HepG2 (cell line): ENCODE measurements around the gene MICAL3. TPM values are rescaled to one million over a fixed set of nuclear protein-coding genes. Genes with fewer than 3 reads are reported as not detected.
A peak's percentile ranks its signal among the peaks of the same experiment; 100 is the strongest.

Source experiments
- CREBL2 ChIP-seq: sonication (generic); formaldehyde crosslinking; IDR thresholded peaks from 2 replicates; pipeline ENCODE4 v1.8.1; 2023; ENCODE audit warnings: missing genetic modification reagents, mild to moderate bottlenecking, borderline replicate concordance
- CTCF ChIP-seq: sonication (generic); formaldehyde crosslinking; IDR thresholded peaks from 2 replicates; pipeline ENCODE4 v1.5.0; 2020; ENCODE audit warnings: mild to moderate bottlenecking, missing genetic modification reagents, moderate library complexity
- DZIP1 ChIP-seq: sonication (generic); formaldehyde crosslinking; IDR thresholded peaks from 2 replicates; pipeline ENCODE4 v1.5.0; 2020; ENCODE audit warnings: mild to moderate bottlenecking, missing genetic modification reagents
- EEA1 ChIP-seq: sonication (generic); formaldehyde crosslinking; IDR thresholded peaks from 2 replicates; pipeline ENCODE4 v1.5.1; 2020; ENCODE audit warnings: mild to moderate bottlenecking, missing genetic modification reagents, borderline replicate concordance
- FOSL2 ChIP-seq: sonication (generic); formaldehyde crosslinking; IDR thresholded peaks from 2 replicates; pipeline ENCODE4 v1.4.0; 2020; ENCODE audit warnings: missing genetic modification reagents
- FOXC1 ChIP-seq: sonication (generic); formaldehyde crosslinking; IDR thresholded peaks from 2 replicates; pipeline ENCODE4 v1.8.0; 2022; ENCODE audit warnings: mild to moderate bottlenecking, missing genetic modification reagents, borderline replicate concordance
- HINFP ChIP-seq: sonication (generic); formaldehyde crosslinking; IDR thresholded peaks from 2 replicates; pipeline ENCODE4 v1.4.0; 2020; ENCODE audit warnings: low read depth, mild to moderate bottlenecking, missing genetic modification reagents
- NR0B2 ChIP-seq: sonication (generic); formaldehyde crosslinking; IDR thresholded peaks from 2 replicates; pipeline ENCODE4 v1.4.0; 2020; ENCODE audit warnings: mild to moderate bottlenecking, missing genetic modification reagents
- PHF21A ChIP-seq: sonication (generic); formaldehyde crosslinking; IDR thresholded peaks from 2 replicates; pipeline ENCODE4 v1.5.0; 2020; ENCODE audit warnings: mild to moderate bottlenecking, missing genetic modification reagents
- STAT5B ChIP-seq: sonication (generic); formaldehyde crosslinking; IDR thresholded peaks from 2 replicates; pipeline ENCODE4 v1.4.0; 2020; ENCODE audit warnings: missing genetic modification reagents
- THAP7 ChIP-seq: sonication (generic); formaldehyde crosslinking; IDR thresholded peaks from 2 replicates; pipeline ENCODE4 v1.8.1; 2023; ENCODE audit warnings: mild to moderate bottlenecking, missing genetic modification reagents
- ZBTB26 ChIP-seq: IDR thresholded peaks from 2 replicates; pipeline ENCODE4 v1.6.1; 2016; ENCODE audit warnings: missing compliant biosample characterization, missing genetic modification reagents, borderline replicate concordance
- ZFP82 ChIP-seq: sonication (generic); formaldehyde crosslinking; IDR thresholded peaks from 2 replicates; pipeline ENCODE4 v1.5.1; 2020; ENCODE audit warnings: mild to moderate bottlenecking, missing genetic modification reagents, borderline replicate concordance
- ZNF17 ChIP-seq: sonication (generic); formaldehyde crosslinking; IDR thresholded peaks from 2 replicates; pipeline ENCODE4 v1.5.0; 2020; ENCODE audit warnings: mild to moderate bottlenecking, missing genetic modification reagents
- ZNF224 ChIP-seq: sonication (generic); formaldehyde crosslinking; IDR thresholded peaks from 2 replicates; pipeline ENCODE4 v1.5.0; 2020; ENCODE audit warnings: mild to moderate bottlenecking, missing genetic modification reagents
- ZNF337 ChIP-seq: sonication (generic); formaldehyde crosslinking; IDR thresholded peaks from 2 replicates; pipeline ENCODE4 v1.5.1; 2020; ENCODE audit warnings: missing genetic modification reagents, low read depth, mild to moderate bottlenecking, borderline replicate concordance
- ZNF607 ChIP-seq: sonication (generic); formaldehyde crosslinking; IDR thresholded peaks from 2 replicates; pipeline ENCODE4 v1.5.1; 2020; ENCODE audit warnings: missing genetic modification reagents, mild to moderate bottlenecking, borderline replicate concordance
- ZNF709 ChIP-seq: sonication (generic); formaldehyde crosslinking; IDR thresholded peaks from 2 replicates; pipeline ENCODE4 v1.5.0; 2020; ENCODE audit warnings: mild to moderate bottlenecking, missing genetic modification reagents
- ZNF768 ChIP-seq: sonication (generic); formaldehyde crosslinking; IDR thresholded peaks from 2 replicates; pipeline ENCODE4 v1.4.0; 2020; ENCODE audit warnings: missing genetic modification reagents
- polyA plus RNA-seq, 8 experiments: library from polyadenylated mRNA; depleted of rRNA in 3 of 8; stranded (reverse) in 7 of 8; unstranded in 1 of 8; fragments of >200 nt; fragmentation: Illumina TruSeq in 4 of 8; extraction: Trizol in 4 of 8; gene quantifications; 2 replicates each; pipeline versions ENCODE4 v1.2.1 to v1.2.3, GENCODE V29; 2011 to 2016; ENCODE audit warnings: low read depth in 4 of 8, missing spikeins in 1 of 8, mixed read lengths in 1 of 8; ENCODE audit not compliant: insufficient read depth in 1 of 8
- total RNA-seq, 5 experiments: library from RNA; depleted of rRNA; stranded (reverse); fragments of >200 nt; fragmentation: Illumina TruSeq; extraction: Trizol; gene quantifications; 2 replicates each; pipeline ENCODE4 v1.2.3, GENCODE V29; 2016; ENCODE audit warnings: low read depth in 1 of 5

The MICAL3 gene
- total and polyA plus RNA-seq, 2 of the 13 experiments (the other 11 are each of a cell fraction or from before 2014, with no cell fraction given) = 5.3 to 12.5 TPM

GRCh38 chr22:18000441-18001039 is 23.8 kb downstream of the MICAL3 start (continued):
- TF ChIP-seq EEA1 (CRISPR knock-in tag) = no peak
- no peak for TF ChIP-seq HINFP (CRISPR knock-in tag)
- TF ChIP-seq ZBTB26 (CRISPR knock-in tag) = 0 out of 2 replicates have a peak, but pooled peaks have one; percentile 51
- TF ChIP-seq ZNF224 = no peak
- TF ChIP-seq STAT5B (CRISPR knock-in tag) = no peak
- TF ChIP-seq THAP7 (CRISPR knock-in tag) = no peak
- TF ChIP-seq PHF21A = no peak
- no peak for TF ChIP-seq ZNF17 (CRISPR knock-in tag)
- no peak for TF ChIP-seq FOXC1 (CRISPR knock-in tag)
- TF ChIP-seq ZNF337 (CRISPR knock-in tag) = 0 out of 2 replicates have a peak, but pooled peaks have one; percentile 11
- TF ChIP-seq CTCF (CRISPR knock-in tag) = no peak
- TF ChIP-seq CREBL2 (CRISPR knock-in tag) = no peak
- TF ChIP-seq ZNF768 = peak; percentile 27; the same call in 1 of the 2 replicates
- no peak for TF ChIP-seq NR0B2 (CRISPR knock-in tag)
- TF ChIP-seq ZNF709 (CRISPR knock-in tag) = no peak
- TF ChIP-seq ZNF607 (CRISPR knock-in tag) = 0 out of 2 replicates have a peak, but pooled peaks have one; percentile 17
- TF ChIP-seq FOSL2 (CRISPR knock-in tag) = no peak
- TF ChIP-seq ZFP82 (CRISPR knock-in tag) = no peak
- 0 out of 2 replicates have a peak, but pooled peaks have one; percentile 50 for TF ChIP-seq DZIP1 (CRISPR knock-in tag)
